PFSK-1 (cell line): ENCODE measurements around the gene SLC4A3.

Source experiments
- FOXP2 ChIP-seq: optimal IDR thresholded peaks from 2 replicates; pipeline ENCODE3; 2011; ENCODE audit warnings: borderline replicate concordance, control low read depth, inconsistent platforms; ENCODE audit not compliant: insufficient read depth; ENCODE audit errors: extremely low read length, extremely low read depth
- POLR2AphosphoS5 ChIP-seq: IDR thresholded peaks from 2 replicates; pipeline ENCODE4 v1.6.1; 2012; ENCODE audit warnings: low read depth, mild to moderate bottlenecking, control low read depth, low read length, moderate library complexity
- SIN3A ChIP-seq: IDR thresholded peaks from 2 replicates; pipeline ENCODE4 v1.6.1; 2012; ENCODE audit warnings: mild to moderate bottlenecking, low read length, moderate library complexity, borderline replicate concordance; ENCODE audit not compliant: insufficient read depth
- TAF1 ChIP-seq: IDR thresholded peaks from 2 replicates; pipeline ENCODE4 v1.6.1; 2012; ENCODE audit warnings: low read length, control low read depth, borderline replicate concordance; ENCODE audit not compliant: insufficient read depth
- TF ChIP-seq, protein P1 (sequence below), 2 experiments: IDR thresholded peaks; 2 replicates each; pipeline versions ENCODE4 v1.6.1 to v1.8.0; 2011 to 2012; ENCODE audit warnings: low read depth in 2 of 2, low read length in 2 of 2, control low read depth in 1 of 2, inconsistent platforms in 1 of 2, mild to moderate bottlenecking in 1 of 2, moderate library complexity in 1 of 2; ENCODE audit not compliant: insufficient read depth in 1 of 2

The SLC4A3 gene

GRCh38 chr2:219591091-219591490 lies 36.3 kb upstream of the SLC4A3 start:
- TF ChIP-seq POLR2AphosphoS5 (no peak), FOXP2 (no peak), TAF1 (no peak), SIN3A (no peak)
- TF ChIP-seq, protein P1, sequence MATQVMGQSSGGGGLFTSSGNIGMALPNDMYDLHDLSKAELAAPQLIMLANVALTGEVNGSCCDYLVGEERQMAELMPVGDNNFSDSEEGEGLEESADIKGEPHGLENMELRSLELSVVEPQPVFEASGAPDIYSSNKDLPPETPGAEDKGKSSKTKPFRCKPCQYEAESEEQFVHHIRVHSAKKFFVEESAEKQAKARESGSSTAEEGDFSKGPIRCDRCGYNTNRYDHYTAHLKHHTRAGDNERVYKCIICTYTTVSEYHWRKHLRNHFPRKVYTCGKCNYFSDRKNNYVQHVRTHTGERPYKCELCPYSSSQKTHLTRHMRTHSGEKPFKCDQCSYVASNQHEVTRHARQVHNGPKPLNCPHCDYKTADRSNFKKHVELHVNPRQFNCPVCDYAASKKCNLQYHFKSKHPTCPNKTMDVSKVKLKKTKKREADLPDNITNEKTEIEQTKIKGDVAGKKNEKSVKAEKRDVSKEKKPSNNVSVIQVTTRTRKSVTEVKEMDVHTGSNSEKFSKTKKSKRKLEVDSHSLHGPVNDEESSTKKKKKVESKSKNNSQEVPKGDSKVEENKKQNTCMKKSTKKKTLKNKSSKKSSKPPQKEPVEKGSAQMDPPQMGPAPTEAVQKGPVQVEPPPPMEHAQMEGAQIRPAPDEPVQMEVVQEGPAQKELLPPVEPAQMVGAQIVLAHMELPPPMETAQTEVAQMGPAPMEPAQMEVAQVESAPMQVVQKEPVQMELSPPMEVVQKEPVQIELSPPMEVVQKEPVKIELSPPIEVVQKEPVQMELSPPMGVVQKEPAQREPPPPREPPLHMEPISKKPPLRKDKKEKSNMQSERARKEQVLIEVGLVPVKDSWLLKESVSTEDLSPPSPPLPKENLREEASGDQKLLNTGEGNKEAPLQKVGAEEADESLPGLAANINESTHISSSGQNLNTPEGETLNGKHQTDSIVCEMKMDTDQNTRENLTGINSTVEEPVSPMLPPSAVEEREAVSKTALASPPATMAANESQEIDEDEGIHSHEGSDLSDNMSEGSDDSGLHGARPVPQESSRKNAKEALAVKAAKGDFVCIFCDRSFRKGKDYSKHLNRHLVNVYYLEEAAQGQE (IDR thresholded peaks at IDR 0.05; ENCODE audit: insufficient read depth in 1 of 2, low read depth in 2 of 2, low read length in 2 of 2) = no peak

- TF ChIP-seq FOXP2 (no peak), TAF1 (no peak), POLR2AphosphoS5 (no peak), SIN3A (no peak)
- TF ChIP-seq, protein P1 (IDR thresholded peaks at IDR 0.05; ENCODE audit: insufficient read depth in 1 of 2, low read depth in 2 of 2, low read length in 2 of 2) = no peak
These were observed 34.7 kb upstream of the SLC4A3 start for GRCh38 chr2:219592736-219593135.

GRCh38 chr2:219593154-219593553 lies 34.3 kb upstream of the SLC4A3 start:
- TF ChIP-seq POLR2AphosphoS5 = no peak
- TF ChIP-seq, protein P1 (IDR thresholded peaks at IDR 0.05; ENCODE audit: insufficient read depth in 1 of 2, low read depth in 2 of 2, low read length in 2 of 2) = no peak
- TF ChIP-seq SIN3A = no peak
- TF ChIP-seq FOXP2 = no peak
- no peak for TF ChIP-seq TAF1

- TF ChIP-seq SIN3A (no peak), POLR2AphosphoS5 (no peak), TAF1 (no peak), FOXP2 (no peak)
- TF ChIP-seq, protein P1 (IDR thresholded peaks at IDR 0.05; ENCODE audit: insufficient read depth in 1 of 2, low read depth in 2 of 2, low read length in 2 of 2) = no peak
These were observed 32.2 kb upstream of the SLC4A3 start for GRCh38 chr2:219595256-219595655.

DNA sequence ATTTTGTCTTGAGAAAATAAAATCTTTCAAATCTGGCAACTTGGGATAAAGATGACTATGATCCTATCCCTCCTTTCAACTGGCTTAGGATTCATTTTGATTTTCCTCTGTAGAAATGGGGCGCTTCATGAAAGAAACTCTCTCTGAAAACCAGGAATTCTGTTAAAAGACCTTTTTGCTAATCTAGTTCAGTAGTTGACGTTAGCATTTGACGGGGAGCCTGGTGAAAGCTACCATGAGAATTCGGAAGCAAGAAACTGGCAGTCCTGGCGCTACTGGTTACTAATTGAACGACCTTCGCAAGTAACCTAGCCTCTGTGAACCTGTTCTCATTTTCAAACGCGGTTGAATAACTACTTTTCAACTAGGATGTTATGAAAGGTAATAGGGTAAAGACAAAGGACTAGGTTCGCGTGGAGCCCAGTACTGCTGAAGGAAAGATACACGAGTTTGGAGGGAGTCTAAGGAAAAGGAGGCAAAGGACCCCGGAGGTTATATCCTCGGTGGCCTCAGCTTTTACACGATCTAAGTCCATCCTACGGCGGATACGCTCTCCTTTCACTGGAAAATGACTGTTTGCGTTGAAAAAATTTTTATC lies 30.4 kb upstream of the SLC4A3 start:
- TF ChIP-seq SIN3A (no peak), POLR2AphosphoS5 (no peak), FOXP2 (no peak), TAF1 (no peak)
- TF ChIP-seq, protein P1 (IDR thresholded peaks at IDR 0.05; ENCODE audit: insufficient read depth in 1 of 2, low read depth in 2 of 2, low read length in 2 of 2) = no peak
